ENCODE measurements around the gene RANBP10. TPM values are rescaled to one million over a fixed set of nuclear protein-coding genes. Genes with fewer than 3 reads are reported as not detected.

Gene RANBP10
- total RNA-seq, 2 experiments from 2014 or later = 14.9 to 18.1 TPM

DNA sequence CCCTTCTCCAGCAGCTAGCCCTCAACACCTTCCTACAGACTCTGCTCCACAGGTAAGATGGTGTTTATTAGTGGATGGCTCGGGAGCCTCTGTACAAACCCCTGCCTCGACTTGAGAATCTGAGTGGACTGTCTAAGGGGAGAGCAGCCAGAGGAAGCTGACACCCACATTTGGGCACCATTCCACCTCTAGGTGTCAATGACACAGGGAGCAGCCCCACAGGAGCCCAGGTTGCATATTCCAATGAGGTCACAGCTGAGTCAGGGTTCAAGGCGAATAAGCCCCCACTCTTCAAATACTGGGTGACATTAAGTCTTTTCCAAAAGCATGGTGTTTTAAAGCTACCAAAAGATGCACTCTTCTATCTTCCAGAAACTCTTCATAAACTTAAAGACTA is 31.9 kb downstream of the RANBP10 start:
- Mint-ChIP-seq H3K27ac (no peak overlapping the region), H3K9me3 (no peaks in the 10 kb centered on the region), H3K36me3 (peaks cover 12% of the 10 kb centered on the region), H3K4me3 (no peak overlapping the region), H3K27me3 (no peaks in the 10 kb centered on the region), H3K4me1 (ENCODE audit: low read depth) (peaks cover 3% of the 10 kb centered on the region)
- no peak for DNase-seq
- intact Hi-C loops (cut with micrococcal nuclease) = no loop called here
- ChIA-PET CTCF (interaction anchor here (1.4 kb wide), 1 partner anchor 42 kb away, joined by 5 read pairs; no protein-coding TSS in a partner anchor), POLR2A (no interaction called here)

DNA sequence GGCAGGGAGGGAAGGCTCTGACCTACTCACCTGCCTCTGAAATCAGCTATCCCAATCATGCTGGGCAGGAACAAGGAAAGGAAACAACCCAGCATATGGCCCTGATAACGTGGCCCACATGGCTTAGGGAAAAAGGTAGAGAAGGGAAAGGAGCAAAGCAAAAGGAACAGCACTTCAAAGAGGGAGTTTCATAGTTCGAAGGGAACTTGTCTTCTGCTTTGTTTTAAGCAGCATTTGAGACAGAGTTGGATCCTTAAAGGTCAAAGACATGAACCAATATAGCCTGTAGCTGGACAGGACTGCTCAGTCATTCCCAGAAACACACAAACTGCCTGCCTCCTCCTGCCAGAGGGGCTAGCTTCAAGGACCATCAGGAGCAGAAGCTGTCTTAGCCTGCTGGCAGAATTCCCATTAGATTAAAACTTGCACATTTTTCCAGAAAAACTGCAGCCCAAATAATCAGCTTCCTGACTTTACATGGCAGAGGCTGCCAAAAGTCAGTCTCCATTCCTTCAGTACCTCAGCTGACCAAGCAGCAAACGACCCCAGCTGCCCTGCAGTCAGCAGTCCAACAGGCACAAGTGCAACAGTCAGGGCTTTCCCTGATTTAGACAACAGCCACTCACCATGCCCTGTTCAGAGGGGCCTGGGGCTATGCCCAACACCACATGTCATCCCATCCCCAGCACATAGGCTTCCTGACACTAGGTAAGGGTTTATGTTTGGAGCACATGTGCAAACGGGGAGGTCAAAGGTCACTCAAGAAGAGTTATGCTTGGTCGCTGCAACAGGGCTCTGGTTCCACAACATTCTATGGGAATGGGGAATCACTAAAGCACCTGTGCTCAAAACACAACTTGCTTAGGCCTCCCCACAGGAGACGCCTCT is 32.5 kb downstream of the RANBP10 start:
- intact Hi-C loops (cut with micrococcal nuclease) = no loop called here
- H3K36me3 Mint-ChIP-seq = peaks cover 12% of the 10 kb centered on the region
- H3K4me3 Mint-ChIP-seq = no peak overlapping the region
- peaks cover 2% of the 10 kb centered on the region for H3K4me1 Mint-ChIP-seq (ENCODE audit: low read depth)
- DNase-seq = no peak
- POLR2A ChIA-PET = no interaction called here
- no peaks in the 10 kb centered on the region for H3K9me3 Mint-ChIP-seq
- H3K27me3 Mint-ChIP-seq = no peaks in the 10 kb centered on the region
- CTCF ChIA-PET = interaction anchor here (1.4 kb wide), 1 partner anchor 43 kb away, joined by 5 read pairs; no protein-coding TSS in a partner anchor
- H3K27ac Mint-ChIP-seq = no peak overlapping the region

GRCh38 chr16:67773099-67773498 is 33.3 kb downstream of the RANBP10 start:
- Mint-ChIP-seq H3K9me3 (no peaks in the 10 kb centered on the region), H3K4me1 (ENCODE audit: low read depth) (peaks cover 2% of the 10 kb centered on the region), H3K27ac (no peak overlapping the region), H3K36me3 (peaks cover 12% of the 10 kb centered on the region), H3K4me3 (no peak overlapping the region), H3K27me3 (no peaks in the 10 kb centered on the region)
- no peak for DNase-seq
- intact Hi-C loops (cut with micrococcal nuclease) = no loop called here
- ChIA-PET POLR2A (no interaction called here), CTCF (interaction anchor here (1.4 kb wide), 1 partner anchor 43 kb away, joined by 5 read pairs; no protein-coding TSS in a partner anchor)

DNA sequence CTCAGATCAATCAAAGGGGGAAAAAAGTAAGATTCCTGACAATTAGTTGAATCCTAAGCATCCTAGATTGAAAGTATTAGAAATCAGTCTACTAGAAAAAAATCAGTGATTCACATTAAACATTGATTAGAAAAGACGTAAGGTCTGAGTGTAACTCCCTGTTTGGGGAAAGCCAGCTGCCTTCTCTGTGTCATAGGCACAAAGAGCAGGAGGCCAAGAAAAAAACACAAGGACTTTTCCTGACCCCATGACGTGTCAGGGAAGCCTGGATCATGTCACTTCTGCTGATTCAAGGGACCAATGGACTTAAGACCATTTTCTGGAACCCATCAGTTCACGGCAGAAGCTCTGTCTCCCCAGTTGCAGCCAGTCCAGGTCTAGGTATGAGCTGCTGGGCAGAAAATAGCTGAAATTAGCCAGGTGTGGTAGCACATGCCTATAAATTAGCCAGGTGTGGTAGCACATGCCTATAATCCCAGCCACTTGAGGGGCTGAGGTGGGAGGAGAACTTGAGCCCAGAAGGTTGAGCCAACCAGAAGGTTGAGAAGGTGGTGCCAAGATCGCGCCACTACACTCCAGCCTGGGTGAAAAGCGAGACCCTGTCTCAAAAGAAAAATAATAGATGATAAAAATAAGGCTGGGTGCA is 35.9 kb downstream of the RANBP10 start:
- POLR2A ChIA-PET = no interaction called here
- CTCF ChIA-PET = no interaction called here
- Mint-ChIP-seq H3K36me3 (peaks cover 15% of the 10 kb centered on the region), H3K27me3 (no peaks in the 10 kb centered on the region), H3K4me3 (no peak overlapping the region), H3K27ac (no peak overlapping the region), H3K9me3 (no peaks in the 10 kb centered on the region), H3K4me1 (ENCODE audit: low read depth) (peaks cover 2% of the 10 kb centered on the region)
- intact Hi-C loops (cut with micrococcal nuclease) = no loop called here
- no peak for DNase-seq

GRCh38 chr16:67767953-67768352 is 38.4 kb downstream of the RANBP10 start:
- ChIA-PET POLR2A (no interaction called here), CTCF (interaction anchor here (1.3 kb wide), 1 partner anchor 49 kb away, joined by 4 read pairs; the partner anchor contains the start of gene GFOD2)
- Mint-ChIP-seq H3K27ac (no peak overlapping the region), H3K4me3 (no peak overlapping the region), H3K36me3 (peaks cover 16% of the 10 kb centered on the region), H3K27me3 (no peaks in the 10 kb centered on the region), H3K9me3 (no peaks in the 10 kb centered on the region), H3K4me1 (ENCODE audit: low read depth) (peaks cover under 1% of the 10 kb centered on the region)
- intact Hi-C loops (cut with micrococcal nuclease) = no loop called here
- DNase-seq = no peak

- intact Hi-C loops (cut with micrococcal nuclease) = no loop called here
- no peak overlapping the region for H3K27ac Mint-ChIP-seq
- H3K27me3 Mint-ChIP-seq = no peaks in the 10 kb centered on the region
- H3K36me3 Mint-ChIP-seq = peaks cover 10% of the 10 kb centered on the region
- ChIA-PET POLR2A (no interaction called here), CTCF (interaction anchor here (0.6 to 1.5 kb wide), 2 partner anchors 50 to 275 kb away, joined by 3 to 6 read pairs; no protein-coding TSS in a partner anchor)
- H3K4me3 Mint-ChIP-seq = no peak overlapping the region
- no peak for DNase-seq
- no peaks in the 10 kb centered on the region for H3K9me3 Mint-ChIP-seq
- H3K4me1 Mint-ChIP-seq (ENCODE audit: low read depth) = peaks cover 7% of the 10 kb centered on the region
These were observed 40.1 kb downstream of the RANBP10 start for GRCh38 chr16:67766291-67766690.

DNA sequence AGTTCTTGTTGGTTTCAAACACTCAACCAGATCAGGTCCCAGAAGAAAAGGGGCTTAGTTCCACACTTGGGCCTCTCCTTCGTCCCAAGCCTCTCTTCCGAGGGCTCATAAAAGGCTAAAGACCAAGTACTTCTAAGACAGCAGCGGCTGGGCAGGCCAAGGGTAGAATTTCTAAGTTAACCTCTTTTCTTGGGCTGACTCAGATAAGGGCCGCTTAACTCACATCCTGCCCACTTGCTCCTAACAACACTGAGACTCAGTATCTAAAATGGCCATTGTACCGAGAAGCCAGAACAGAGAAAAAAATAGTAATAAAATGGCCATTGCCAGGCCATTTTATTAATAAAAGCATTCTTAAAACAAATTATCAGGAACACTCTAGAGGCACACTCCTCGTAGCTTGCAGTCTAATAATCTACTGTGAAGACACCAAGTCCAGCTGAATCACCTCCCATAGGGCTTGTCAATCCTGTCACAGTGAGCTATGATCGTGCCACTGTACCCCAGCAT is 42.1 kb downstream of the RANBP10 start:
- H3K4me3 Mint-ChIP-seq = no peak overlapping the region
- H3K27ac Mint-ChIP-seq = no peak overlapping the region
- CTCF ChIA-PET = no interaction called here
- H3K27me3 Mint-ChIP-seq = no peaks in the 10 kb centered on the region
- peaks cover 6% of the 10 kb centered on the region for H3K36me3 Mint-ChIP-seq
- no peak for DNase-seq
- H3K9me3 Mint-ChIP-seq = no peaks in the 10 kb centered on the region
- POLR2A ChIA-PET = no interaction called here
- peaks cover 18% of the 10 kb centered on the region for H3K4me1 Mint-ChIP-seq (ENCODE audit: low read depth)
- intact Hi-C loops (cut with micrococcal nuclease) = no loop called here

DNA sequence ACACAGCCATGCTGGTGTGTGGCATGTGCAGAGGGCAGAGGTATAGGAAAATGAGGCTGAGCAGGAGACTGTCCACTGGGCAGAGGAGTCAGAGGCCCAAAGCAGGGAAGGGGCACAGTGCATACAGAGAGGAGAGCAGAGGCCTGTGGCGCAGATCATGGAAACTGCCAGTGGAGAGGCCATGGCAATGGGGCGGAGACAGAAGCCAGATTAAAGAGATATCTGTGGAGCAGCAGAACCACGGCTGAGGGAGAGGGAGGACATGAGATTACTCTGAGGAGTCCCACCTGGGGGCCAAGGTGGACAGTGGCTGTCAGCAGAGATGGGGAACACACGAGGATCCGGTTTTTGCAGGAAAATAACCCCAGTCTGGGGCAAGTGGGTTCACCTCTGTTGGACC is 43.3 kb downstream of the RANBP10 start:
- Mint-ChIP-seq H3K36me3 (peaks cover 6% of the 10 kb centered on the region), H3K27ac (no peak overlapping the region), H3K27me3 (no peaks in the 10 kb centered on the region), H3K4me1 (ENCODE audit: low read depth) (peaks cover 18% of the 10 kb centered on the region), H3K4me3 (no peak overlapping the region), H3K9me3 (no peaks in the 10 kb centered on the region)
- CTCF ChIA-PET = no interaction called here
- no peak for DNase-seq
- POLR2A ChIA-PET = no interaction called here
- intact Hi-C loops (cut with micrococcal nuclease) = no loop called here

DNA sequence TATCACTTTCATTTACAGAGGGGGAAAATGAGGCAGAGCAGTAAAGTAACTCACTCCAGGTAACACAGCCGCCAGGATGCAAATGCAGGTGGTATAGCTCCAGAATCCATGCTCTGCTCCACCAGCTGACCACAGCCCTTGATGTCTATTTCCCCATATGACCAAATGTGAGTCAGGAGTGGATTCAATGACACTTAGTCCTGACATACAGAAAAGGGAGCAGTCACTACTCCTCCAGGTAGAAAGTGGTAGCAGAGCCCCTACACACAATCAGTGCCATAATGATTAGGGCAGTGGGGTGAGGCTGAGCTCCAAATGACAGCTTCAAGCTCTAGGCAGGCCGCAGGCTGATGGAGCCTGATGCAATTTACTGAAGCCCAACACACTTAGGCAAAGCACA is 44.0 kb downstream of the RANBP10 start:
- no peak for DNase-seq
- peaks cover 6% of the 10 kb centered on the region for H3K36me3 Mint-ChIP-seq
- no peak overlapping the region for H3K4me3 Mint-ChIP-seq
- H3K9me3 Mint-ChIP-seq = no peaks in the 10 kb centered on the region
- intact Hi-C loops (cut with micrococcal nuclease) = no loop called here
- H3K27me3 Mint-ChIP-seq = no peaks in the 10 kb centered on the region
- CTCF ChIA-PET = no interaction called here
- POLR2A ChIA-PET = no interaction called here
- peak overlapping the region; percentile 3 for H3K27ac Mint-ChIP-seq
- peaks cover 18% of the 10 kb centered on the region for H3K4me1 Mint-ChIP-seq (ENCODE audit: low read depth)

GRCh38 chr16:67761924-67762323 is 44.4 kb downstream of the RANBP10 start:
- no peaks in the 10 kb centered on the region for H3K9me3 Mint-ChIP-seq
- H3K27me3 Mint-ChIP-seq = no peaks in the 10 kb centered on the region
- peaks cover 6% of the 10 kb centered on the region for H3K36me3 Mint-ChIP-seq
- intact Hi-C loops (cut with micrococcal nuclease) = no loop called here
- DNase-seq = no peak
- ChIA-PET CTCF (no interaction called here), POLR2A (no interaction called here)
- no peak overlapping the region for H3K4me3 Mint-ChIP-seq
- no peak overlapping the region for H3K27ac Mint-ChIP-seq
- peaks cover 18% of the 10 kb centered on the region for H3K4me1 Mint-ChIP-seq (ENCODE audit: low read depth)

GRCh38 chr16:67760956-67761230 is 45.5 kb downstream of the RANBP10 start:
- Mint-ChIP-seq H3K27me3 (no peaks in the 10 kb centered on the region), H3K4me1 (ENCODE audit: low read depth) (peaks cover 18% of the 10 kb centered on the region), H3K9me3 (no peaks in the 10 kb centered on the region), H3K4me3 (no peak overlapping the region), H3K36me3 (peaks cover 3% of the 10 kb centered on the region), H3K27ac (no peak overlapping the region)
- ChIA-PET POLR2A (interaction anchor here (0.6 kb wide), 1 partner anchor 549 kb away, joined by 3 read pairs; no protein-coding TSS in a partner anchor), CTCF (interaction anchor here (0.6 to 1.4 kb wide), 2 partner anchors 157 to 167 kb away, joined by 3 read pairs; no protein-coding TSS in a partner anchor)
- intact Hi-C loops (cut with micrococcal nuclease) = no loop called here
- no peak for DNase-seq

- Mint-ChIP-seq H3K9me3 (no peaks in the 10 kb centered on the region), H3K36me3 (peaks cover 3% of the 10 kb centered on the region), H3K4me1 (ENCODE audit: low read depth) (peaks cover 18% of the 10 kb centered on the region), H3K4me3 (no peak overlapping the region), H3K27ac (no peak overlapping the region), H3K27me3 (no peaks in the 10 kb centered on the region)
- intact Hi-C loops (cut with micrococcal nuclease) = no loop called here
- DNase-seq = no peak
- ChIA-PET POLR2A (interaction anchor here (0.6 kb wide), 1 partner anchor 548 kb away, joined by 3 read pairs; no protein-coding TSS in a partner anchor), CTCF (interaction anchor here (0.6 to 1.4 kb wide), 2 partner anchors 158 to 168 kb away, joined by 3 read pairs; no protein-coding TSS in a partner anchor)
These were observed 46.0 kb downstream of the RANBP10 start for GRCh38 chr16:67760206-67760955.
